NCI-H446 (cell line): ENCODE measurements around the gene GCG.

Source experiments
- DNase-seq, 2 experiments: peaks; one replicate each; lab custom pipeline; 2025; lab: John Stamatoyannopoulos, UW

The GCG gene

DNA sequence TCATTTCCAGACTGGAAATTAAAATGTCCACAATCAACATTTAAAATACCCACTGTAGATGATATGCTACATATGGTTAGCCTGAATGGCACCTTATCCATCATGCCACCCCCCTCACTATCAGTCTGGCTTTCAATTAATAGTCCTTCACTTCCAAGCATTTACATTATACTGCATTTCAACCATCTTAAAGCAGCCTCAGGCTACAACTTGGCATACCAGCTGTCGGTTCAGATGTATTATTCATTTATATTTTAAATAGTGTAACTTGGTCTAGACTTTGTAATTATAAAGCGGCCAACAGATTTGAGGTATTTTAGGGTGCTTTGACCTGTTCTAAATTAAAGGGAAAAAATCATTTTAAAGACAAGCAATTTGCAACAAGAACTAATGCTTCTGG is 2.6 kb downstream of the GCG start:
- no peak for DNase-seq

GRCh38 chr2:162148956-162149355 is 3.1 kb downstream of the GCG start:
- DNase-seq: no peak

DNA sequence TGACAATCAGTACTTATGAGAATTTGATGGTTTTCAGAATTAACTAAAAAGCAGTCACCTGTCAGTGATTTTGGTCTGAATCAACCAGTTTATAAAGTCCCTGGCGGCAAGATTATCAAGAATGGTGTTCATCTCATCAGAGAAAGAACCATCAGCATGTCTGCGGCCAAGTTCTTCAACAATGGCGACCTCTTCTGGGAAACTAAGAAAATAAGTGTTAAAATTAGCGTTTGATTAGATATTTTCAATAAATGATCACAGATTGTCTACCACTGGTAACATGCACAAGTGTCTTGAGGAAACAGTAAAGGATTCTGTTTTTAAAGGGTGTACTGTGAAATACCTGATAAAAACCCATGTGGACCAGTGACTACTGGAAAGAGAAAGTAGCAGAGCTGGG is 8.1 kb downstream of the GCG start:
- no peak for DNase-seq

- no peak for DNase-seq
Observed at GRCh38 chr2:162138310-162138709, 13.7 kb downstream of the GCG start.

GRCh38 chr2:162127422-162127821 is 24.6 kb downstream of the GCG start:
- no peak for DNase-seq

GRCh38 chr2:162126527-162126926 is 25.5 kb downstream of the GCG start:
- DNase-seq: no peak

- no peak for DNase-seq
Observed at GRCh38 chr2:162126111-162126519, 25.9 kb downstream of the GCG start.

- DNase-seq: no peak
Observed at GRCh38 chr2:162125138-162125537, 26.9 kb downstream of the GCG start.

- peak; percentile 42 to 80 for DNase-seq
Observed at GRCh38 chr2:162123806-162124758, 28.0 kb downstream of the GCG start.

DNA sequence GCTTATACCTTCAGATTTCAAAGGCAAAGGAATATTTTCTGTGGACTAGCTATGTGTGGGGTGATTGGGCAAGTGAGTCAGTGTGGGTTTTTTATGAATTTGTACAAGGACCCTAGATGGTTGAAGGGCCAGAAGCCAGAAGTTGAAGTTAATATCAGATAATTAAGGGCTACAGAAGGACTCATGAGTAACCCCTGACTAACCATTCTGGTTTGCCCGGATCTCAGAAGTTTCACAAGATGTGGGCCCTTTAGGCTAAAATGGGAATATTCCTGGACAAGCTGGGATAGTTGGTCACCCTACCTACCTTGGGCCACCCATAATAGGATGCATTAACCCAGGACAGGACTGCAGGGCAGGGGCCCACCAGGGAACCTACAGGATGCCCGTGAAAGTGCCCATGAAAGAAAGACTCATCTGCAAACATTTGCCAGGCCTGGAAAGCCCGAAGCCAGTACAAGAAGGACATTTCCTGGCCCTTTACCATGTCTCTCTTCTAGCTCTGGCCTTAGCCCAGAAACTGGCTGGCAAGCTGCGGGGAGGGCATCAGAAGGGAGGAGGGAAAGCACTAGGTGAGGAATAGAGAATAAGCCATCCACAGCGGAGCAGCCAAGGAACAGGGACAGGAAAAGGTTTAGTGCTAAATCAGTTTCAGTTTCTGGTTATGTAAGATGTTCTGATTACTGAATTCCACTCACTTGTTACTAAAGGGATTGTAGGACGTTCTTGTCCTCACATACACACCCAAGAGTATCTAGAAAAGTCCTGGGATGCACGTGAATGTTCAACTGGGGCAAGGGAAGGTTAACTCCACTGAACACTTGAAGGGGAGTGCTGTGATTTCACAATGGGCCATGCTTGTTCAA is 33.6 kb downstream of the GCG start:
- DNase-seq: peak in 1 of 2 experiments; percentile 52

- no peak for DNase-seq
Observed at GRCh38 chr2:162116352-162116751, 35.7 kb downstream of the GCG start.

- no peak for DNase-seq
Observed at GRCh38 chr2:162115076-162115475, 37.0 kb downstream of the GCG start.

GRCh38 chr2:162114271-162114670 is 37.8 kb downstream of the GCG start:
- DNase-seq: no peak

- DNase-seq: no peak
Observed at GRCh38 chr2:162113776-162114168, 38.3 kb downstream of the GCG start.

DNA sequence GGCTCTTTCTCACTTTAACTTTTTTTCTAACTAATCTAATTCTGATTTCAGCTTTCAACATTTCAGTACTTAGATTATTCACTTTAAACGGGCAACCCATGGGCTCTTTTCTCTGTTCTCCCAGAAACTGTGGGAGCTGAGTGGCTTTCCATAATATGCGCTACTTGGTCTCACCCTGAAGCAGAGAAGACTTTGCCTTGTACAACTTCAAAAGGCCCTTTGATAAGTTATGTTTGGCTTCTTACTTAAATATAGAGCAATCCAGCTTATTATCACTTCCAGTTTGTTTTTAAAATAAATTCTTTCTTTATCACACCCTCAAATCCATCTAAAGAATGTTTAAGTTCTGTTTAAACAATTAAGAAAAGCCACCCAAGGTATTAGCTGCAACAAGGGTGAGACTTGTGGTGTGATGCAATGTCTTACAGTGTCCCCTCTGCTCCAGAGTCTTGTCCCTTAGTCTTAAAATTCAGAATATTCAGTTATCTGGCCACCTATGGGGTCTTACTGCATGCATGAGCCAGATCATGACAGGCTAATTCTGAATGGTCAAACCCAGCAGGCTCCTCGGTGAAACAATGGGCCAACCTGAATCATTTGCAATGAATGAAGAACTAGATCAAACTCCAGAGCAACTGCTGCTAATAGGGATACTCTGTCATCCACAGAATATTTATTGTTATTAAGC is 38.8 kb downstream of the GCG start:
- DNase-seq: no peak

- DNase-seq: no peak
Observed at GRCh38 chr2:162111958-162112850, 39.8 kb downstream of the GCG start.

DNA sequence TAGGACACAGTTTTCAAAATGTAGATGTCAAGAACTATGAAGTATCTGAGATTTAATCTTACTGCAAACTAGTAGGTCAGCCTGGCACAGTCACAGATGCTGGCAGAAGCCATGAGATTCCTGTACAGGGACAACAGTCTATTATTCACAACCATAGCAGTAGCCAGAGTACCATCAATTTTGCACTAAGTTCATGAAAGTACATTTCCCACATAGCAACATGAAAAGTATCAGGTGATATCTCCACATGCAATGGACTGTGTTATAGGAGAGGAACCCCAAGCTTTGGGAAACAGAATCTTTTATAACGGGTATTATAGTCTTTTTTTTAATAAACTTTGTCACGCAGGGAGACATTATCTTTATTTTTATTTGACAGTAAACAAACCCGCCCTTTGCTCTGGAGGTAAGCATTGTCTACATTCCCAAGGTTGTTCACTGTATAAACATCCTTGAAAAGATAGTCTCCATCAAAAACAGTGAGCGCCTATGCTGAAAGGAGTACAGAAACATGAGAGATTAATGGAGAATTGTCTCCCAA is 44.6 kb downstream of the GCG start:
- no peak for DNase-seq

DNA sequence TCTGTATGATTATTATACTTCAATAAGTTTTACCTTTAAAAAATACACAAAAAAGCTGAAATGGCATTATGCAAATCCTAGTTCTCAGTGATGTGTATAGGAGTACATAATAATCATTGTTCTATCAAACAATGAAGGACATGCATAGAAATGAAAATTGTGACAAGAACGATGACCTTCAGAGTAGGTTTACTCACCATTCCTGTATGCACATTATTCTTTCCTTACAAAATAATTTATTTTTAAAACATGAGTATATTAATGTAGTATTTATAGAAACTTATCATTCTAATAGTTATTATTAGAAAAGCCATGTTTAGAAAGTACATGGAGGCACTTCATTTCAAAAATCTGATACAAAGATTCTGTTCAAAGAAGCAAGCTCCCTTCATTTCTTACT is 45.3 kb downstream of the GCG start:
- no peak for DNase-seq

DNA sequence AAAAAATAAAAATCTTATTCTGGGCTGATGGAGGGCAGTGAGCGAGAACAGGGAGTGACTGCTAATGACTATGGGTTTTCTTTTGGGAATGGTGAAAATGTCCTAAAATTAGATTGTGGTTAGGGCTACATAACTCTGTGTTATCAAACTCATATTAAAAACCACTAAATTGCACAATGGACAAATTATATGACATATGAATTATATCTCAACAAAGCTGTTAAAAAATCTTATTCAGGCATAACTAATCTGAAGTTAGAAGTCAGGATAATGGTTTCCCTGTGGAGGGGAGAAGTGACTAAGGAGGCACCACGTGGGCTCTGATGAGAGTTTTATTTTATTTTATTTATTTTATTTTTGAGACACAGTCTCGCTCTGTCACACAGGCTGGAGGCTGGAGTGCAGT is 45.9 kb downstream of the GCG start:
- DNase-seq: no peak

DNA sequence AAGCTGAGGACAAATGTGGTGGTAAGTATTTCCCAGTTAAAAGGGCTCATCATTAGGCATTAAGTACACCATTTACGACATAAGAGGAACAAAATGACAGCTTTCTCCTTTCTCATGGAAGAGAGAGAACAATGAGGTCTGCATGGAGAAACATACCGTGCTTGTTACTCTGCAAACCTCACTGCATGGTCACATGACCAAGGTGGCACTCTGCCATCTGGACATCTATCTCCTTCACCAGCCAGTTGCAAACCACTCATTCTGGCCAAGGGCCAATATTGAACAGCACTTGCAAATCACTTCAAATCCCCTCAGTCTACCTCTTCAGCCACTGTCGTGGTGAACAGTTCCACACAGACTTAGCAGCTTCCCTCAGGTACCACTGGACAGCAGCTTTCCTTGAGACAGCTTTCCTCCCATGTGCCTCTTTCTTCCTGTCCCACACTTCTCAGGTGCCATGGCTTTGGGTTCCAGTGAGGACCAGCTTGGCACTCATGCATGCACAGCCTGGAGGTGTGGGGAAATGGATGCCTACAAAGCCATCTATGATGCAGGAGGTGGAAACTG is 48.5 kb downstream of the GCG start:
- peak in 1 of 2 experiments; percentile 35 for DNase-seq

GRCh38 chr2:162100579-162100978 is 51.5 kb downstream of the GCG start:
- DNase-seq: no peak
